ENCODE measurements around the gene TANC1.

Gene TANC1

DNA sequence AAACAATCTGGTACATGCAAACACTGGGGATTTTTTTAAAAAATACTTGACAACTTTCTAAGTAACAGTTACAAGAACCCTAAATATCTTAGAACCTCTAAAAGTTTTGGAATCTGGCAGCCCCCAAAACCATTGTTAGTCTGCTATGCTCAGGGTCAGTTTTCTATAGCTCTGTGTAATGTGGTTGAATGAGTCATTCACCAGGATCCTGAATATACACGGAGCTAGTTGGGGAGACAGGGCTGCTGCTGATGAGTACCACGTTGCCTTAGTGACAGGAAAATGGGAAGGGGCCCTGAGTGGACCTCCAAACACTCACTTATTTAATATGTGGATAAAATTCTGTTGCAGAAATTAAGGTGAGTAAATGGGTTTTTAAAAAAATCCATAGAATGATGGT is 36.9 kb upstream of the TANC1 start:
- H3K18ac ChIP-seq (ENCODE audit: low read length) = no peak overlapping the region
- H3K36me3 ChIP-seq (ENCODE audit: control insufficient read depth in 1 of 2, insufficient read depth in 2 of 2, low read length in 2 of 2) = no peaks in the 10 kb centered on the region
- no peak overlapping the region for H4K12ac ChIP-seq (ENCODE audit: low read depth, low read length)
- H3K4me1 ChIP-seq (ENCODE audit: control insufficient read depth in 1 of 2, insufficient read depth in 2 of 2, low read length in 2 of 2) = peaks cover 5 to 7% of the 10 kb centered on the region in 2 experiments
- DNase-seq = no peak
- no peak overlapping the region for H3K14ac ChIP-seq (ENCODE audit: low read length)
- no peaks in the 10 kb centered on the region for H3K79me2 ChIP-seq (ENCODE audit: control insufficient read depth, insufficient read depth, low read length, poor library complexity)
- H3K27me3 ChIP-seq (ENCODE audit: insufficient read depth, low read length) = no peaks in the 10 kb centered on the region
- no peak overlapping the region for H2BK12ac ChIP-seq (ENCODE audit: low read length)
- H3K9me3 ChIP-seq (ENCODE audit: insufficient read depth, low read depth, low read length) = peaks cover 1% of the 10 kb centered on the region
- no peak overlapping the region for H3K4me2 ChIP-seq (ENCODE audit: low read length)
- no peak overlapping the region for H3K4ac ChIP-seq (ENCODE audit: low read depth, low read length)
- H4K91ac ChIP-seq (ENCODE audit: low read depth, low read length) = no peak overlapping the region
- WGBS (ENCODE audit: extremely low coverage, insufficient coverage, insufficient read length) = no CpG with 5 or more reads among the region's 2 CpGs
- no peak overlapping the region for H2AFZ ChIP-seq (ENCODE audit: insufficient read depth, low read length, poor library complexity)
- no peak overlapping the region for H3K4me3 ChIP-seq (ENCODE audit: low read depth, low read length)
- no peak overlapping the region for H2BK5ac ChIP-seq (ENCODE audit: low read depth, low read length, poor library complexity)
- H3K23ac ChIP-seq (ENCODE audit: low read length) = no peak overlapping the region
- peaks cover 2% of the 10 kb centered on the region for H3K79me1 ChIP-seq (ENCODE audit: low read length)
- H3K27ac ChIP-seq (ENCODE audit: low read depth, low read length) = no peak overlapping the region
- no peak overlapping the region for H3K9ac ChIP-seq (ENCODE audit: low read length)
- H2BK120ac ChIP-seq (ENCODE audit: insufficient read depth, low read length, poor library complexity) = no peak overlapping the region
- H4K8ac ChIP-seq (ENCODE audit: low read depth, low read length) = no peak overlapping the region
- no peak overlapping the region for H2AK5ac ChIP-seq (ENCODE audit: low read length)

- Histone ChIP-seq H3K36me3 (ENCODE audit: control insufficient read depth in 1 of 2, insufficient read depth in 2 of 2, low read length in 2 of 2) (no peaks in the 10 kb centered on the region), H3K27ac (ENCODE audit: low read depth, low read length) (no peak overlapping the region), H3K9ac (ENCODE audit: low read length) (no peak overlapping the region), H3K4me1 (ENCODE audit: control insufficient read depth in 1 of 2, insufficient read depth in 2 of 2, low read length in 2 of 2) (peaks cover 5 to 7% of the 10 kb centered on the region in 2 experiments), H2BK12ac (ENCODE audit: low read length) (no peak overlapping the region), H2AK5ac (ENCODE audit: low read length) (no peak overlapping the region), H3K4me3 (ENCODE audit: low read depth, low read length) (no peak overlapping the region), H3K4ac (ENCODE audit: low read depth, low read length) (no peak overlapping the region), H2BK5ac (ENCODE audit: low read depth, low read length, poor library complexity) (no peak overlapping the region), H2AFZ (ENCODE audit: insufficient read depth, low read length, poor library complexity) (no peak overlapping the region), H4K91ac (ENCODE audit: low read depth, low read length) (no peak overlapping the region), H3K79me2 (ENCODE audit: control insufficient read depth, insufficient read depth, low read length, poor library complexity) (no peaks in the 10 kb centered on the region), H3K23ac (ENCODE audit: low read length) (no peak overlapping the region), H3K79me1 (ENCODE audit: low read length) (peaks cover 2% of the 10 kb centered on the region), H4K8ac (ENCODE audit: low read depth, low read length) (no peak overlapping the region), H3K14ac (ENCODE audit: low read length) (no peak overlapping the region), H3K18ac (ENCODE audit: low read length) (no peak overlapping the region), H3K4me2 (ENCODE audit: low read length) (no peak overlapping the region), H4K12ac (ENCODE audit: low read depth, low read length) (no peak overlapping the region), H2BK120ac (ENCODE audit: insufficient read depth, low read length, poor library complexity) (no peak overlapping the region), H3K9me3 (ENCODE audit: insufficient read depth, low read depth, low read length) (peaks cover 1% of the 10 kb centered on the region), H3K27me3 (ENCODE audit: insufficient read depth, low read length) (no peaks in the 10 kb centered on the region)
- DNase-seq = no peak
- WGBS (ENCODE audit: extremely low coverage, insufficient coverage, insufficient read length) = no CpG with 5 or more reads among the region's 4 CpGs
Measured at GRCh38 chr2:158932131-158932645, 36.3 kb upstream of the TANC1 start.

DNA sequence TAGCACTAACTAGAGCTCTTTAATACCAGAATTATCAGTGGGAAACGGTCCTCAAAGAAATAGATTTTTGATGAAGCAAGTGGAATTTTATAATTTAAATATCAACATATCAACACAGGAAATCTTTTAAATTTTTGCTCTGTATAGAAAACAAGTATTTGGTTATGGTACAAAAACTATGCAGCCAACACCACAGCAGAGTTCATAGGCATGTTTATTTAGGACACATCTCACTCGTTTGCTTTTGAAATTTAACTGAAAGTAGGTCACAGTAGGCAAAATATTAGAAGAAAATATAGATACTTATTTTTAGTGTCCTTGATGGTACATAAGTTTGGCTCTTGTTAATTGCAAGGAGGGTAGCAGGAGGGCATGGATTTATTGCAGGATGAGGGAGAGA is 34.3 kb upstream of the TANC1 start:
- no CpG with 5 or more reads among the region's 2 CpGs for WGBS (ENCODE audit: extremely low coverage, insufficient coverage, insufficient read length)
- Histone ChIP-seq H3K27me3 (ENCODE audit: insufficient read depth, low read length) (no peaks in the 10 kb centered on the region), H3K4ac (ENCODE audit: low read depth, low read length) (no peak overlapping the region), H3K4me1 (ENCODE audit: control insufficient read depth in 1 of 2, insufficient read depth in 2 of 2, low read length in 2 of 2) (peaks cover 5 to 7% of the 10 kb centered on the region in 2 experiments), H3K9ac (ENCODE audit: low read length) (no peak overlapping the region), H3K79me1 (ENCODE audit: low read length) (peaks cover 2% of the 10 kb centered on the region), H3K27ac (ENCODE audit: low read depth, low read length) (no peak overlapping the region), H2BK12ac (ENCODE audit: low read length) (no peak overlapping the region), H4K8ac (ENCODE audit: low read depth, low read length) (no peak overlapping the region), H2AFZ (ENCODE audit: insufficient read depth, low read length, poor library complexity) (no peak overlapping the region), H4K91ac (ENCODE audit: low read depth, low read length) (no peak overlapping the region), H3K9me3 (ENCODE audit: insufficient read depth, low read depth, low read length) (peaks cover 3% of the 10 kb centered on the region), H3K14ac (ENCODE audit: low read length) (no peak overlapping the region), H3K18ac (ENCODE audit: low read length) (no peak overlapping the region), H3K4me2 (ENCODE audit: low read length) (no peak overlapping the region), H3K36me3 (ENCODE audit: control insufficient read depth in 1 of 2, insufficient read depth in 2 of 2, low read length in 2 of 2) (no peaks in the 10 kb centered on the region), H2BK120ac (ENCODE audit: insufficient read depth, low read length, poor library complexity) (no peak overlapping the region), H3K4me3 (ENCODE audit: low read depth, low read length) (no peak overlapping the region), H4K12ac (ENCODE audit: low read depth, low read length) (no peak overlapping the region), H3K23ac (ENCODE audit: low read length) (no peak overlapping the region), H2AK5ac (ENCODE audit: low read length) (no peak overlapping the region), H2BK5ac (ENCODE audit: low read depth, low read length, poor library complexity) (no peak overlapping the region), H3K79me2 (ENCODE audit: control insufficient read depth, insufficient read depth, low read length, poor library complexity) (no peaks in the 10 kb centered on the region)
- DNase-seq = no peak

- no CpG with 5 or more reads among the region's 3 CpGs for WGBS (ENCODE audit: extremely low coverage, insufficient coverage, insufficient read length)
- no peak overlapping the region for H2BK12ac ChIP-seq (ENCODE audit: low read length)
- H3K14ac ChIP-seq (ENCODE audit: low read length) = no peak overlapping the region
- no peak overlapping the region for H3K23ac ChIP-seq (ENCODE audit: low read length)
- H3K4ac ChIP-seq (ENCODE audit: low read depth, low read length) = no peak overlapping the region
- H2AFZ ChIP-seq (ENCODE audit: insufficient read depth, low read length, poor library complexity) = no peak overlapping the region
- H3K79me1 ChIP-seq (ENCODE audit: low read length) = peaks cover 2% of the 10 kb centered on the region
- peaks cover 1% of the 10 kb centered on the region for H3K9me3 ChIP-seq (ENCODE audit: insufficient read depth, low read depth, low read length)
- no peak overlapping the region for H2BK5ac ChIP-seq (ENCODE audit: low read depth, low read length, poor library complexity)
- no peak overlapping the region for H4K8ac ChIP-seq (ENCODE audit: low read depth, low read length)
- H3K4me2 ChIP-seq (ENCODE audit: low read length) = no peak overlapping the region
- DNase-seq = no peak
- H3K27ac ChIP-seq (ENCODE audit: low read depth, low read length) = no peak overlapping the region
- H3K18ac ChIP-seq (ENCODE audit: low read length) = no peak overlapping the region
- no peak overlapping the region for H4K91ac ChIP-seq (ENCODE audit: low read depth, low read length)
- H2AK5ac ChIP-seq (ENCODE audit: low read length) = no peak overlapping the region
- H3K4me1 ChIP-seq (ENCODE audit: control insufficient read depth in 1 of 2, insufficient read depth in 2 of 2, low read length in 2 of 2) = peaks cover 5 to 7% of the 10 kb centered on the region in 2 experiments
- no peak overlapping the region for H3K4me3 ChIP-seq (ENCODE audit: low read depth, low read length)
- no peaks in the 10 kb centered on the region for H3K36me3 ChIP-seq (ENCODE audit: control insufficient read depth in 1 of 2, insufficient read depth in 2 of 2, low read length in 2 of 2)
- H3K79me2 ChIP-seq (ENCODE audit: control insufficient read depth, insufficient read depth, low read length, poor library complexity) = no peaks in the 10 kb centered on the region
- H2BK120ac ChIP-seq (ENCODE audit: insufficient read depth, low read length, poor library complexity) = no peak overlapping the region
- no peak overlapping the region for H4K12ac ChIP-seq (ENCODE audit: low read depth, low read length)
- no peak overlapping the region for H3K9ac ChIP-seq (ENCODE audit: low read length)
- H3K27me3 ChIP-seq (ENCODE audit: insufficient read depth, low read length) = no peaks in the 10 kb centered on the region
Measured at GRCh38 chr2:158935617-158936016, 32.8 kb upstream of the TANC1 start.

All from trophoblast cell (in vitro differentiated cells and primary cell).